Neuronal stem cell (in vitro differentiated cells): ENCODE results near the gene PTPRO.

Source experiments
- DNase-seq: peaks from one replicate; pipeline ENCODE4 v3.0.0-alpha.2; 2013; ENCODE audit warnings: low spot score
- H2AFZ ChIP-seq: one replicate; pipeline ENCODE4 v1.6.1; 2013; ENCODE audit warnings: mild to moderate bottlenecking, low read length, inconsistent platforms
- H2AK5ac ChIP-seq: 2 replicates; pipeline ENCODE4 v1.6.1; 2013; ENCODE audit warnings: low read depth, mild to moderate bottlenecking, inconsistent platforms, low read length, moderate library complexity, mixed read lengths
- H2BK120ac ChIP-seq: 2 replicates; pipeline ENCODE4 v1.6.1; 2013; ENCODE audit warnings: low read depth, mild to moderate bottlenecking, inconsistent platforms, low read length, moderate library complexity, mixed read lengths
- H2BK12ac ChIP-seq: one replicate; pipeline ENCODE4 v1.6.1; 2013; ENCODE audit warnings: low read length, inconsistent platforms
- H2BK15ac ChIP-seq: 2 replicates; pipeline ENCODE4 v1.6.1; 2013; ENCODE audit warnings: mild to moderate bottlenecking, low read length, inconsistent platforms, mixed read lengths
- H2BK5ac ChIP-seq: one replicate; pipeline ENCODE4 v1.6.1; 2013; ENCODE audit warnings: inconsistent platforms, mild to moderate bottlenecking, low read length, moderate library complexity
- H3K14ac ChIP-seq: one replicate; pipeline ENCODE4 v1.6.1; 2013; ENCODE audit warnings: low read length, inconsistent platforms
- H3K18ac ChIP-seq: 2 replicates; pipeline ENCODE4 v1.6.1; 2013; ENCODE audit warnings: low read length, inconsistent platforms
- H3K23ac ChIP-seq: 2 replicates; pipeline ENCODE4 v1.6.1; 2013; ENCODE audit warnings: low read depth, mild to moderate bottlenecking, mixed read lengths, low read length, inconsistent platforms; ENCODE audit not compliant: poor library complexity
- H3K27ac ChIP-seq: replicated peaks from 3 replicates; pipeline ENCODE4 v1.5.1; 2013; ENCODE audit warnings: low read length, inconsistent platforms
- H3K27me3 ChIP-seq, 3 experiments: 2 replicates each; pipeline ENCODE4 v1.6.1; 2013; ENCODE audit warnings: low read length in 3 of 3, mild to moderate bottlenecking in 2 of 3, inconsistent platforms in 1 of 3, low read depth in 1 of 3, mixed read lengths in 1 of 3, moderate library complexity in 1 of 3; ENCODE audit not compliant: control insufficient read depth in 3 of 3, insufficient read depth in 3 of 3
- H3K36me3 ChIP-seq, 2 donors: replicated peaks in 1 of 2; 2 replicates each; pipeline ENCODE4 v1.6.1; 2013; ENCODE audit warnings: low read length in 2 of 2; ENCODE audit not compliant: control insufficient read depth in 2 of 2, insufficient read depth in 2 of 2
- H3K4ac ChIP-seq: 2 replicates; pipeline ENCODE4 v1.6.1; 2013; ENCODE audit warnings: inconsistent platforms, mild to moderate bottlenecking, low read length, moderate library complexity
- H3K4me1 ChIP-seq, 2 donors: 1 replicate in 1 of 2; 2 replicates in 1 of 2; pipeline ENCODE4 v1.6.1; 2013; ENCODE audit warnings: low read length in 2 of 2, low read depth in 1 of 2; ENCODE audit not compliant: control insufficient read depth in 2 of 2, insufficient read depth in 1 of 2
- H3K4me2 ChIP-seq: one replicate; pipeline ENCODE4 v1.6.1; 2013; ENCODE audit warnings: mild to moderate bottlenecking, low read length, inconsistent platforms; ENCODE audit not compliant: insufficient read depth, poor library complexity, severe bottlenecking
- H3K4me3 ChIP-seq, 2 donors: 2 replicates each; pipeline ENCODE4 v1.5.1; 2013; ENCODE audit warnings: low read length in 2 of 2, mild to moderate bottlenecking in 2 of 2, inconsistent platforms in 1 of 2, moderate library complexity in 1 of 2
- H3K79me1 ChIP-seq: one replicate; pipeline ENCODE4 v1.6.1; 2013; ENCODE audit warnings: low read depth, mild to moderate bottlenecking, inconsistent platforms, low read length, moderate library complexity
- H3K9ac ChIP-seq: one replicate; pipeline ENCODE4 v1.6.1; 2013; ENCODE audit warnings: mild to moderate bottlenecking, low read depth, low read length, inconsistent platforms; ENCODE audit not compliant: poor library complexity
- H3K9me3 ChIP-seq, 2 donors: replicated peaks in 1 of 2; 2 replicates each; pipeline versions ENCODE3 to v1.6.1; 2013; ENCODE audit warnings: low read length in 2 of 2, mild to moderate bottlenecking in 2 of 2, inconsistent platforms in 1 of 2, low read depth in 1 of 2, mixed read lengths in 1 of 2, moderate library complexity in 1 of 2; ENCODE audit not compliant: control insufficient read depth in 2 of 2, insufficient read depth in 1 of 2
- H4K8ac ChIP-seq: one replicate; pipeline ENCODE4 v1.6.1; 2013; ENCODE audit warnings: low read depth, mild to moderate bottlenecking, inconsistent platforms, low read length, moderate library complexity
- H4K91ac ChIP-seq: one replicate; pipeline ENCODE4 v1.6.1; 2013; ENCODE audit warnings: low read length, low read depth, mild to moderate bottlenecking, inconsistent platforms; ENCODE audit not compliant: poor library complexity
- WGBS, 2 donors: extraction: QIAGEN DNeasy Blood & Tissue Kit; methylation state at CpG; one replicate each; pipeline ENCODE4 v1.1.7; 2013; ENCODE audit warnings: missing lambda C conversion rate in 2 of 2, mixed read lengths in 1 of 2; ENCODE audit not compliant: insufficient read length in 2 of 2, insufficient replicate concordance in 1 of 2; ENCODE audit errors: extremely low coverage in 2 of 2; 5-methylcytosine and 5-hydroxymethylcytosine counted together

The PTPRO gene

GRCh38 chr12:15474766-15475165, 152.5 kb downstream of the PTPRO start:
- no peak overlapping the region for H2AK5ac ChIP-seq
- no peak overlapping the region for H3K23ac ChIP-seq
- WGBS, 2 donors: no CpG with 5 or more reads among the region's 6 CpGs
- H3K9me3 ChIP-seq: peaks cover 0 to 3% of the 10 kb centered on the region in 2 donors
- no peaks in the 10 kb centered on the region for H3K79me1 ChIP-seq
- H3K27ac ChIP-seq: no peak overlapping the region
- no peak overlapping the region for H3K18ac ChIP-seq
- no peaks in the 10 kb centered on the region for H3K4me1 ChIP-seq
- no peak for DNase-seq
- H3K4me2 ChIP-seq: no peak overlapping the region
- no peak overlapping the region for H4K8ac ChIP-seq
- H2BK120ac ChIP-seq: no peak overlapping the region
- H2BK5ac ChIP-seq: no peak overlapping the region
- H2AFZ ChIP-seq: no peak overlapping the region
- no peak overlapping the region for H3K4me3 ChIP-seq
- H3K9ac ChIP-seq: no peak overlapping the region
- H4K91ac ChIP-seq: no peak overlapping the region
- H3K14ac ChIP-seq: no peak overlapping the region
- H3K36me3 ChIP-seq: no peaks in the 10 kb centered on the region
- H3K4ac ChIP-seq: no peak overlapping the region
- no peaks in the 10 kb centered on the region for H3K27me3 ChIP-seq
- no peak overlapping the region for H2BK15ac ChIP-seq
- H2BK12ac ChIP-seq: no peak overlapping the region

DNA sequence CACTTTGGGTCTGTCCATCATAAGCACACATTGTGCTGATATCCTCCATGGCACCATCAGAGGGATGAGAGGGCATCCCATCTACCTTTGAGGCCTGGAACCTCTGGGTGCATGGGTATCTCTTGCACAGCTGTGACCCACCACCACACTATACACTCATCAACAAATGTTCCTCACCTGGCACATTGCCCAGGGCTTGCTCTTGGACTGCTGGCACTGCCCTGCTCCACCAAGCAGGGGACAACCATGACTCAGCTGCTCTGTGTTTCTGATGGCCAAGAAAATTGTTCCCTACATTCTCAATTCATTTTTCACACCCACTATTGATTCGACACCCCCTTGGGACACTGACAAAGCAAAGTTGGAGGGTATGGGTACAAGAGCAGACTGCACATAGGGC, 155.5 kb downstream of the PTPRO start:
- Histone ChIP-seq H2BK5ac (no peak overlapping the region), H2AK5ac (peak overlapping the region; percentile 50), H3K4ac (no peak overlapping the region), H3K4me2 (no peak overlapping the region), H4K91ac (no peak overlapping the region), H4K8ac (no peak overlapping the region), H3K27ac (no peak overlapping the region), H2BK15ac (no peak overlapping the region), H3K9ac (no peak overlapping the region), H3K18ac (peak overlapping the region; percentile 13), H3K23ac (peak overlapping the region; percentile 17), H2AFZ (no peak overlapping the region), H2BK12ac (no peak overlapping the region), H2BK120ac (no peak overlapping the region), H3K14ac (no peak overlapping the region), H3K4me1 (no peaks in the 10 kb centered on the region), H3K4me3 (no peak overlapping the region), H3K36me3 (no peaks in the 10 kb centered on the region), H3K9me3 (peaks cover 0 to 3% of the 10 kb centered on the region in 2 donors), H3K27me3 (no peaks in the 10 kb centered on the region), H3K79me1 (no peaks in the 10 kb centered on the region)
- no CpG with 5 or more reads among the region's 1 CpG for WGBS, 2 donors
- no peak for DNase-seq

GRCh38 chr12:15481846-15482245, 159.5 kb downstream of the PTPRO start:
- Histone ChIP-seq H2BK5ac (no peak overlapping the region), H4K91ac (no peak overlapping the region), H3K27ac (no peak overlapping the region), H3K36me3 (no peaks in the 10 kb centered on the region), H2BK15ac (no peak overlapping the region), H4K8ac (no peak overlapping the region), H3K27me3 (no peaks in the 10 kb centered on the region), H3K4ac (no peak overlapping the region), H3K9me3 (peaks cover 0 to 3% of the 10 kb centered on the region in 2 donors), H2AK5ac (no peak overlapping the region), H3K14ac (no peak overlapping the region), H3K79me1 (no peaks in the 10 kb centered on the region), H3K4me2 (no peak overlapping the region), H3K23ac (no peak overlapping the region), H2AFZ (no peak overlapping the region), H2BK12ac (no peak overlapping the region), H3K4me3 (no peak overlapping the region), H2BK120ac (no peak overlapping the region), H3K18ac (no peak overlapping the region), H3K9ac (no peak overlapping the region), H3K4me1 (no peaks in the 10 kb centered on the region)
- DNase-seq: no peak
- WGBS, 2 donors: no CpG with 5 or more reads among the region's 2 CpGs

GRCh38 chr12:15485466-15485865, 163.2 kb downstream of the PTPRO start:
- H2BK5ac ChIP-seq: no peak overlapping the region

More at GRCh38 chr12:15485466-15485865, 163.2 kb downstream of the PTPRO start:
- H3K18ac ChIP-seq: no peak overlapping the region
- H3K27ac ChIP-seq: no peak overlapping the region
- H3K14ac ChIP-seq: no peak overlapping the region
- H2AFZ ChIP-seq: no peak overlapping the region
- DNase-seq: no peak
- H3K79me1 ChIP-seq: no peaks in the 10 kb centered on the region
- H4K8ac ChIP-seq: no peak overlapping the region
- no peak overlapping the region for H4K91ac ChIP-seq
- H3K36me3 ChIP-seq: no peaks in the 10 kb centered on the region
- no peak overlapping the region for H2AK5ac ChIP-seq
- H3K23ac ChIP-seq: no peak overlapping the region
- no peak overlapping the region for H3K4me3 ChIP-seq
- no peak overlapping the region for H2BK120ac ChIP-seq
- H2BK12ac ChIP-seq: no peak overlapping the region
- no peak overlapping the region for H3K4ac ChIP-seq
- no peak overlapping the region for H2BK15ac ChIP-seq
- H3K9ac ChIP-seq: no peak overlapping the region
- H3K9me3 ChIP-seq: no peaks in the 10 kb centered on the region
- WGBS, 2 donors: no CpG with 5 or more reads among the region's 3 CpGs
- no peak overlapping the region for H3K4me2 ChIP-seq
- no peaks in the 10 kb centered on the region for H3K27me3 ChIP-seq
- peaks cover 0 to 2% of the 10 kb centered on the region in 2 donors for H3K4me1 ChIP-seq
